ENCODE results near the gene FOXP4. TPM values are rescaled to one million over a fixed set of nuclear protein-coding genes. Genes with fewer than 3 reads are reported as not detected.

Gene FOXP4
- total RNA-seq, 1 donor from 2014 or later, result 19.5 TPM

- intact Hi-C loops (cut with DNase I), result no loop called here
- TF ChIP-seq, protein P1, sequence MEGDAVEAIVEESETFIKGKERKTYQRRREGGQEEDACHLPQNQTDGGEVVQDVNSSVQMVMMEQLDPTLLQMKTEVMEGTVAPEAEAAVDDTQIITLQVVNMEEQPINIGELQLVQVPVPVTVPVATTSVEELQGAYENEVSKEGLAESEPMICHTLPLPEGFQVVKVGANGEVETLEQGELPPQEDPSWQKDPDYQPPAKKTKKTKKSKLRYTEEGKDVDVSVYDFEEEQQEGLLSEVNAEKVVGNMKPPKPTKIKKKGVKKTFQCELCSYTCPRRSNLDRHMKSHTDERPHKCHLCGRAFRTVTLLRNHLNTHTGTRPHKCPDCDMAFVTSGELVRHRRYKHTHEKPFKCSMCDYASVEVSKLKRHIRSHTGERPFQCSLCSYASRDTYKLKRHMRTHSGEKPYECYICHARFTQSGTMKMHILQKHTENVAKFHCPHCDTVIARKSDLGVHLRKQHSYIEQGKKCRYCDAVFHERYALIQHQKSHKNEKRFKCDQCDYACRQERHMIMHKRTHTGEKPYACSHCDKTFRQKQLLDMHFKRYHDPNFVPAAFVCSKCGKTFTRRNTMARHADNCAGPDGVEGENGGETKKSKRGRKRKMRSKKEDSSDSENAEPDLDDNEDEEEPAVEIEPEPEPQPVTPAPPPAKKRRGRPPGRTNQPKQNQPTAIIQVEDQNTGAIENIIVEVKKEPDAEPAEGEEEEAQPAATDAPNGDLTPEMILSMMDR (IDR thresholded peaks at IDR 0.05), result no peak
- H3K9me3 ChIP-seq, result no peaks in the 10 kb centered on the region
- H3K27me3 ChIP-seq, result peaks cover 19% of the 10 kb centered on the region
- H3K36me3 ChIP-seq, result no peaks in the 10 kb centered on the region
- DNase-seq (ENCODE audit: low spot score in 2 of 2), result no peak
- peaks cover 14 to 16% of the 10 kb centered on the region in 2 donors for H3K4me1 ChIP-seq
- H3K4me3 ChIP-seq, result no peak overlapping the region
- no peak overlapping the region for H3K27ac ChIP-seq
Observed at GRCh38 chr6:41635365-41635764, 89.2 kb downstream of the FOXP4 start.

- intact Hi-C loops (cut with DNase I), result no loop called here
- no peaks in the 10 kb centered on the region for H3K9me3 ChIP-seq
Observed at GRCh38 chr6:41636833-41637193, 90.6 kb downstream of the FOXP4 start.

GRCh38 chr6:41637194-41638001, 91.2 kb downstream of the FOXP4 start:
- peaks cover 19% of the 10 kb centered on the region for H3K27me3 ChIP-seq
- no peak overlapping the region for H3K27ac ChIP-seq
- H3K4me3 ChIP-seq, result peak overlapping the region; percentile 51 to 65
- intact Hi-C loops (cut with DNase I), result no loop called here
- H3K36me3 ChIP-seq, result no peaks in the 10 kb centered on the region
- DNase-seq (ENCODE audit: low spot score in 2 of 2), result no peak
- TF ChIP-seq, protein P1 (IDR thresholded peaks at IDR 0.05), result no peak
- no peaks in the 10 kb centered on the region for H3K9me3 ChIP-seq
- H3K4me1 ChIP-seq, result peaks cover 14 to 16% of the 10 kb centered on the region in 2 donors

More at GRCh38 chr6:41636833-41637193, 90.6 kb downstream of the FOXP4 start:
- H3K36me3 ChIP-seq, result no peaks in the 10 kb centered on the region
- no peak overlapping the region for H3K27ac ChIP-seq
- H3K4me1 ChIP-seq, result peaks cover 14 to 16% of the 10 kb centered on the region in 2 donors
- peaks cover 19% of the 10 kb centered on the region for H3K27me3 ChIP-seq
- DNase-seq (ENCODE audit: low spot score in 2 of 2), result no peak
- H3K4me3 ChIP-seq, result peak overlapping the region; percentile 17 to 65
- TF ChIP-seq, protein P1 (IDR thresholded peaks at IDR 0.05), result no peak

DNA sequence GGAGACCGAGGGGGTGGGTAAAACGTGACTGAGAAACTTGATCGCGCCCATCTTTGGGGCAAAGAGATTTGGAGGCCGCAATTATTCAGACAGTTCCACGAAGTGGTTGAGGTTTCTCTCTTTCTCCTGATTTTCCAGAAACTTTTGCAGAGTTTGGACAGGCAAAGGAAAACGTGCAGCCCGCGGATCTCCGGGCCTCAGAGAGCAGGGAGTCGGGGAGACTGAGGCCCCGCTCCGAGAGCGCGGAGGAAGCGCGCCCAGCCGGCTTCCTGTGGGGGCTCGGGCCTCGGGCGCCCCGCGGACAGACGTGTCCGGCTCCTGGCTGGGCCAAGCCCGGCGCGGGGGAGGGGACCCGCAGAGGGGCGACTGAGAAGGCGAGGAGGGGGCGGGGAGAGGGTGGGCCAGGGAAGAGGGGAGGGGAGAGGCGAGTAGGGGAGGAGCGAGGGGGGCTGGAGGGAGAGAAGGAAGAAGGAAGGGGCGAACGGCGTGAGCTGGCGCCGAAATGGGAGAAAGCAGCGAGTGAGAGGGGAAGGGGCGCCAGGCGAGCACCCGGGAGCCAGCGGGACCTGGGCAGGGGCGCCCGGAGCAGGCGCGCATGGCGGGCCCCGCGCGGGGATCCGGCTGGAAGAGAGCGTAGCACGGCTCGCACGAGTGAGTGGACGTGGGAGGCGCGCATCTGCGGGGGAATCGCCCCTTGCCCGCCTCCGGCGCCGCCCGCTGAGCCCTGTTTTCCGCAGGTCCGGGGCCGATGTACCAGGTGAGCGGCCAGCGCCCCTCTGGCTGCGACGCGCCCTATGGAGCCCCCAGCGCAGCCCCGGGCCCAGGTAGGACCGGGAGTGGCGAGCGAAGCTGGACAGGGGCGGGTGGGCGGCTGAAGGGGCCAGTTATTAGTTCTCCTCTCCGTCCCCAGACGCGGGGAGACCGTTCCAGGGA, 92.1 kb downstream of the FOXP4 start, which contains the start of gene MDFI:
Gene MDFI (plus strand): TSS at position 467 of the 933 bp plus-strand sequence. CDS start 282 bp downstream, at position 749.
- Histone ChIP-seq H3K9me3 (no peaks in the 10 kb centered on the region), H3K27ac (no peak within 1 kb of the TSS), H3K4me1 (peaks cover 14 to 16% of the 10 kb centered on the region in 2 donors), H3K4me3 (peak within 1 kb of the TSS; percentile 51 to 65), H3K27me3 (peaks cover 19% of the 10 kb centered on the region), H3K36me3 (no peaks in the 10 kb centered on the region)
- no peak for DNase-seq (ENCODE audit: low spot score in 2 of 2)
- intact Hi-C loops (cut with DNase I), result no loop called here
- TF ChIP-seq, protein P1 (IDR thresholded peaks at IDR 0.05), result no peak

GRCh38 chr6:41638935-41639808, 93.0 kb downstream of the FOXP4 start:
- Histone ChIP-seq H3K9me3 (no peaks in the 10 kb centered on the region), H3K36me3 (no peaks in the 10 kb centered on the region), H3K27ac (no peak overlapping the region), H3K4me1 (peaks cover 14 to 16% of the 10 kb centered on the region in 2 donors), H3K4me3 (peak overlapping the region; percentile 51 to 65), H3K27me3 (peaks cover 19% of the 10 kb centered on the region)
- no peak for DNase-seq (ENCODE audit: low spot score in 2 of 2)
- TF ChIP-seq, protein P1 (IDR thresholded peaks at IDR 0.05), result no peak
- intact Hi-C loops (cut with DNase I), result no loop called here

All from ascending aorta (tissue), 2 donors.